Measurements from ENCODE around the gene KIF1A. TPM values are rescaled to one million over a fixed set of nuclear protein-coding genes. Genes with fewer than 3 reads are reported as not detected.

Gene KIF1A
- polyA plus RNA-seq, 1 donor (not counting 4 experiments of a cell fraction or from before 2014, with no cell fraction given): not detected

- Histone ChIP-seq H3K4me2 (ENCODE audit: control insufficient read depth, extremely low read depth, insufficient read depth, low read depth, low read length) (no peak overlapping the region), H3K27ac (ENCODE audit: control insufficient read depth, insufficient read depth, low read length) (no peak overlapping the region), H3K9me1 (ENCODE audit: control insufficient read depth, extremely low read depth, insufficient read depth, low read length) (no peaks in the 10 kb centered on the region), H3K9ac (ENCODE audit: control insufficient read depth, extremely low read depth, insufficient read depth, low read length) (no peak overlapping the region), H4K20me1 (ENCODE audit: control insufficient read depth, extremely low read depth, insufficient read depth, low read length) (no peaks in the 10 kb centered on the region), H3K4me1 (ENCODE audit: control insufficient read depth, extremely low read depth, insufficient read depth, low read length) (no peaks in the 10 kb centered on the region), H3K4me3 (ENCODE audit: control insufficient read depth in 2 of 3, extremely low read depth in 1 of 3, insufficient read depth in 2 of 3, low read depth in 1 of 3, low read length in 3 of 3) (no peak overlapping the region), H3K79me2 (ENCODE audit: control insufficient read depth, insufficient read depth, low read length) (no peaks in the 10 kb centered on the region), H2AFZ (ENCODE audit: control insufficient read depth, low read length) (no peak overlapping the region), H3K9me3 (ENCODE audit: control insufficient read depth, low read depth, low read length) (no peaks in the 10 kb centered on the region), H3K36me3 (ENCODE audit: control insufficient read depth in 2 of 2, extremely low read depth in 1 of 2, insufficient read depth in 2 of 2, low read length in 2 of 2) (no peaks in the 10 kb centered on the region), H3K27me3 (ENCODE audit: control insufficient read depth, extremely low read depth, insufficient read depth, low read length) (peaks cover 10% of the 10 kb centered on the region)
- FAIRE-seq (no peak), DNase-seq (ENCODE audit: low read depth, low spot score) (no peak)
- TF ChIP-seq EZH2 (IDR thresholded peaks at IDR 0.05; ENCODE audit: low read length): no peak
- peak; percentile 62 to 76 (median 63) for TF ChIP-seq CTCF (optimal IDR thresholded peaks at IDR 0.05 in 1 of 3, IDR thresholded peaks at IDR 0.05 in 1 of 3, conservative IDR thresholded peaks at IDR 0.05 in 1 of 3; ENCODE audit: extremely low read depth in 1 of 3, insufficient read depth in 2 of 3, low read length in 3 of 3)
- dilution Hi-C loops (cut with MboI; ENCODE audit: extremely low pct_ligation_motif_present, low sequenced_read_pairs): no loop called here
Measured at GRCh38 chr2:240840435-240841060, 20.5 kb upstream of the KIF1A start.

GRCh38 chr2:240839152-240840143, 19.4 kb upstream of the KIF1A start:
- FAIRE-seq: no peak
- Histone ChIP-seq H3K27ac (ENCODE audit: control insufficient read depth, insufficient read depth, low read length) (no peak overlapping the region), H3K4me2 (ENCODE audit: control insufficient read depth, extremely low read depth, insufficient read depth, low read depth, low read length) (no peak overlapping the region), H3K36me3 (ENCODE audit: control insufficient read depth in 2 of 2, extremely low read depth in 1 of 2, insufficient read depth in 2 of 2, low read length in 2 of 2) (no peaks in the 10 kb centered on the region), H3K9me3 (ENCODE audit: control insufficient read depth, low read depth, low read length) (no peaks in the 10 kb centered on the region), H3K79me2 (ENCODE audit: control insufficient read depth, insufficient read depth, low read length) (no peaks in the 10 kb centered on the region), H4K20me1 (ENCODE audit: control insufficient read depth, extremely low read depth, insufficient read depth, low read length) (no peaks in the 10 kb centered on the region), H2AFZ (ENCODE audit: control insufficient read depth, low read length) (no peak overlapping the region), H3K9ac (ENCODE audit: control insufficient read depth, extremely low read depth, insufficient read depth, low read length) (no peak overlapping the region), H3K4me1 (ENCODE audit: control insufficient read depth, extremely low read depth, insufficient read depth, low read length) (no peaks in the 10 kb centered on the region), H3K27me3 (ENCODE audit: control insufficient read depth, extremely low read depth, insufficient read depth, low read length) (peaks cover 10% of the 10 kb centered on the region), H3K9me1 (ENCODE audit: control insufficient read depth, extremely low read depth, insufficient read depth, low read length) (no peaks in the 10 kb centered on the region), H3K4me3 (ENCODE audit: control insufficient read depth in 2 of 3, extremely low read depth in 1 of 3, insufficient read depth in 2 of 3, low read depth in 1 of 3, low read length in 3 of 3) (no peak overlapping the region)
- TF ChIP-seq CTCF (optimal IDR thresholded peaks at IDR 0.05 in 1 of 3, IDR thresholded peaks at IDR 0.05 in 1 of 3, conservative IDR thresholded peaks at IDR 0.05 in 1 of 3; ENCODE audit: extremely low read depth in 1 of 3, insufficient read depth in 2 of 3, low read length in 3 of 3) (no peak), EZH2 (IDR thresholded peaks at IDR 0.05; ENCODE audit: low read length) (no peak)
- dilution Hi-C loops (cut with MboI; ENCODE audit: extremely low pct_ligation_motif_present, low sequenced_read_pairs): no loop called here
- DNase-seq (ENCODE audit: low read depth, low spot score): no peak
